Activated T-helper 17 cell treated with anti-CD3 and anti-CD28 coated beads, Interleukin-2, amount 50 U/mL, for 72 hours (primary cell): Measurements from ENCODE around the gene ARFGAP2. TPM values are rescaled to one million over a fixed set of nuclear protein-coding genes. Genes with fewer than 3 reads are reported as not detected.
"Not testable (repeated sequence)": the region's sequence is repeated elsewhere in the genome, so short reads cannot be mapped to it uniquely, and the experiment has no call there.

ENCODE experiments used
- ATAC-seq: fragments of 150-1000 bp; cut with Tn5 transposase; replicated peaks from 2 replicates; pipeline ENCODE4 v1.10.0; 2021; ENCODE audit warnings: mild to moderate bottlenecking, moderate library complexity
- H3K27ac Mint-ChIP-seq: one replicate; pipeline ENCODE4 v1.8.0; 2022; ENCODE audit warnings: mixed read lengths
- H3K27me3 Mint-ChIP-seq: one replicate; pipeline ENCODE4 v1.8.0; 2022; ENCODE audit warnings: mixed read lengths
- H3K36me3 Mint-ChIP-seq: one replicate; pipeline ENCODE4 v1.8.0; 2022; ENCODE audit warnings: low read depth, mild to moderate bottlenecking, mixed read lengths
- H3K4me1 Mint-ChIP-seq: one replicate; pipeline ENCODE4 v1.8.0; 2022; ENCODE audit warnings: mixed read lengths
- H3K4me3 Mint-ChIP-seq: one replicate; pipeline ENCODE4 v1.8.0; 2022; ENCODE audit warnings: mild to moderate bottlenecking, mixed read lengths
- H3K9me3 Mint-ChIP-seq: one replicate; pipeline ENCODE4 v1.8.0; 2022; ENCODE audit warnings: mixed read lengths
- total RNA-seq, 2 donors: library from RNA; stranded (reverse); gene quantifications; one replicate each; pipeline ENCODE4 v1.2.3, GENCODE V29; 2022

ARFGAP2 gene
- total RNA-seq, 2 donors from 2014 or later = 70.0 to 96.9 TPM

DNA sequence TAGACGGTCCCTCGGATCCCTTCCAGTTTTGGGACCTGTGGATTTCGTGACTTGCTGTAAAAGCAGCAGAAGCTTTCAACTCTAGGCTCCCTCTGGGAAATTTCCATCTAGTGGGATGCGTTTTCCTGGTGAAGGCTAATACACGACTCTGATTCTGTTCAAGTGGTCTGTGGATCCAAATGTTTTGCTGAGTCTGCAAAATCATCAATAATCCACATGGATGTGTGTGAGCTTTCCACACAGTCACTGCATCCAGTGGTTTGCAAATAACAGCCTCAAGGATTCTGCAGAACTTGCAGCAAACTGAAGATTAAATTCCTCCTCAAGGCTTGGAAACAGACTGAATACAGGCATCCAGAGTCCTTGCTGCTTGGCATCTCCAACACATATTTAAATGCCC is 25.9 kb upstream of the ARFGAP2 start:
- Mint-ChIP-seq H3K4me3 (no peak overlapping the region), H3K27ac (no peak overlapping the region), H3K36me3 (no peaks in the 10 kb centered on the region), H3K4me1 (no peaks in the 10 kb centered on the region), H3K27me3 (no peaks in the 10 kb centered on the region), H3K9me3 (no peaks in the 10 kb centered on the region)
- ATAC-seq = no peak

DNA sequence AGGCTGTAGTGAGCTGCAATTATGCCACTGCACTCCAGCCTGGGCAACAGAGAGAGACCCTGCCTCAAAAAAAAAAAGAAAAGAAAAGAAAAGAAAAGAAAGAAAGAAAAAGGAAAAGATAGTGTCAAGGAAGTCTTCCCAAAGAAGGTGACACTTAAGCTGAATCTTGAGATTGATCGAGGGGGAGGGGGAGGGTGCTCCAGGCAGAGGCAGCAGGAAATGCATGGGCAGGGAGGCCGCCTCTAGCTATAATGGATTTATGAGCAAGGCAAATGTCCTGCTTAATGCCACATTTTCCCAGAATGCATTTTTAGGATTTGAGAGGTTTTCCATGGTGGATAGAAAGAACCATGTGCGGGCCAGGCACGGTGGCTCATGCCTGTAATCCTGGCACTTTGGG is 24.3 kb upstream of the ARFGAP2 start:
- H3K4me1 Mint-ChIP-seq = no peaks in the 10 kb centered on the region
- H3K4me3 Mint-ChIP-seq = no peak overlapping the region
- H3K27me3 Mint-ChIP-seq = no peaks in the 10 kb centered on the region
- no peaks in the 10 kb centered on the region for H3K9me3 Mint-ChIP-seq
- no peak overlapping the region for H3K27ac Mint-ChIP-seq
- ATAC-seq = no peak
- no peaks in the 10 kb centered on the region for H3K36me3 Mint-ChIP-seq

DNA sequence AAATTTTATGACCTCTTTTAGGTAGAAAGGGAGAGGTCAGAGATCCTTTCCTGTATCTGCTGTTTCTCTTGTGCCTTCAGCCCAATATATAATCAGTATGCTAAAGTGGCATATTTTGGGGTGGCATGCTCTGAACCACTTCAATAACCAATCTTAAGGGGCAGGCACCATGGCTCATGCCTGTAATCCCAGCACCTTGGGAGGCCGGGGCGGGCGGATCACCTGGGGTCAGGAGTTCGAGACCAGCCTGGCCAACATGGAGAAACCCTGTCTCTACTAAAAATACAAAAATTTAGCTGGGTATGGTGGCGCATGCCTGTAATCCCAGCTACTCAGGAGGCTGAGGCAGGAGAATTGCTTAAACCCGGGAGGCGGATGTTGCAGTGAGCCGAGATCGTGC is 21.5 kb upstream of the ARFGAP2 start:
- H3K36me3 Mint-ChIP-seq, H3K4me1 Mint-ChIP-seq, H3K4me3 Mint-ChIP-seq, H3K27ac Mint-ChIP-seq, ATAC-seq, H3K9me3 Mint-ChIP-seq, H3K27me3 Mint-ChIP-seq: not testable (repeated sequence)

DNA sequence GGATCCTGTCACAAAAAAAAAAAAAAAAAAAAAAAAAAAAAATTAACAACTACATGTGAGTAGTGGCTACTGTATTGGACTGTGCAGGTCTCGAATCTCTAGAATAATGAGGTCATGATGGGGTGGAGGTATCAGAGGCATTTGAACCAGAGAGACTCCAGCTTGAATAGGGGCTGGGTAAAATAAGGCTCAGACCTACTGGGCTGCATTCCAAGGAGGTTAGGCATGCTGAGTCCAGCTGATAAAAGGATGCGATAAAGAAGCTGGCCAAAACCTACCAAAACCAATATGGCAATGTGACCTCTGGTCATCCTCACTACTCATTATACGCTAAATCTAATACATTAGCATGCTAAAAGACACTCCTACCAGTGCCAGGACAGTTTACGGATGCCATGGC is 15.4 kb upstream of the ARFGAP2 start:
- H3K27me3 Mint-ChIP-seq = no peaks in the 10 kb centered on the region
- no peak overlapping the region for H3K4me3 Mint-ChIP-seq
- H3K4me1 Mint-ChIP-seq = no peaks in the 10 kb centered on the region
- H3K36me3 Mint-ChIP-seq = no peaks in the 10 kb centered on the region
- H3K9me3 Mint-ChIP-seq = no peaks in the 10 kb centered on the region
- ATAC-seq = no peak
- no peak overlapping the region for H3K27ac Mint-ChIP-seq

DNA sequence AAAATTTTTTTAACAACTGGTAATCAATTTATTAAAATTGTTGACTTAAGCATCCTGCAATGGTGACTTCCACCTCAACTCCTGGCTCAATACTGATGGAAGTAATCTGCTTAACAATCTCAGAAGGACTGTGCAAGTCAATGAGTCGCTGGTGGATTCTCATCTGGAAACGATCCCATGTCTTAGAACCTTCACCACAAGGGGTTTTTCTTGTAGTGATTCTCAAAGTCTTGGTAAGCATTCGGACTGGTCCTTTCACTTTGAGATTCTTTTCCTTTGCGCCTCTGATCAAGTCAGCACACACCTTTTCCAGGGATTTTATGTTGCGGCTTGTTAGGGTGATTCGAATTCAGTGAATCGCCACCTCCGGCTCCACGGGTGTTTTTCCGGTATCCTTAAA is 14.5 kb upstream of the ARFGAP2 start:
- H3K9me3 Mint-ChIP-seq, H3K4me3 Mint-ChIP-seq, H3K27me3 Mint-ChIP-seq, H3K4me1 Mint-ChIP-seq, ATAC-seq, H3K36me3 Mint-ChIP-seq, H3K27ac Mint-ChIP-seq: not testable (repeated sequence)

DNA sequence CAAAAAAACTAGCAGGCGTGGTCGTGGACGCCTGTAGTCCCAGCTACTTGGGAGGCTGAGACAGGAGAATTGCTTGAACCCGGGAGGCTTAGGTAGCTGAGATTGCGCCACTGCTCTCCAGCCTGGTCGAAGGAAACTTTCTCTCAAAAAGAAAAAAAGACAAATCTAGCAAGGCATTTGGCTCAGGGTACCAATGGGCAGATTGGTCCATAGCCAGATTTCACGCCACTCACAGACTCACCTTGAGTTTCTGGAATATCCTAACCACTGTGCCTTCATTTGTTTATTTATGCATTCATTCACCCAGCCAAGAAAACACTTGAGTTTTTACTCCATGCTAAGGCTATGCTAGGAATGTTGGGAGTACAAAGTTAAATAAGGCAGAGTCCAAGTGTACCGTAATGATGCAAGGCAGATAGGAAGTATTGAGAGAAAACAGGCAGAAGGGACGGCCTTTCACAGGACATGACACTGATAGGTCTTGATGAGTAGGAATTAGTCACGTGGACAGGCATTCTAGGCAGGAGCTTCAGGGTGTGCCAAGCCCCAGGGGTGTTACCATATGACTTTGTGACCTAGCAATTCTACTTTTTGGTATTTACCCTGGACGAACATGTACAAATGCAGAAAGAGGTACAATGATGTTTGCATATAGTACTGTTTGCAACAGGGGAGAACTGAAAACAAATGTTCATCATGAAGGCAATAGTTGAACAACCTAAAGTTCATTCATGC is 12.6 kb upstream of the ARFGAP2 start:
- H3K27me3 Mint-ChIP-seq = peaks cover 1% of the 10 kb centered on the region
- H3K9me3 Mint-ChIP-seq = no peaks in the 10 kb centered on the region
- H3K36me3 Mint-ChIP-seq = no peaks in the 10 kb centered on the region
- ATAC-seq = no peak
- no peaks in the 10 kb centered on the region for H3K4me1 Mint-ChIP-seq
- no peak overlapping the region for H3K27ac Mint-ChIP-seq
- no peak overlapping the region for H3K4me3 Mint-ChIP-seq

DNA sequence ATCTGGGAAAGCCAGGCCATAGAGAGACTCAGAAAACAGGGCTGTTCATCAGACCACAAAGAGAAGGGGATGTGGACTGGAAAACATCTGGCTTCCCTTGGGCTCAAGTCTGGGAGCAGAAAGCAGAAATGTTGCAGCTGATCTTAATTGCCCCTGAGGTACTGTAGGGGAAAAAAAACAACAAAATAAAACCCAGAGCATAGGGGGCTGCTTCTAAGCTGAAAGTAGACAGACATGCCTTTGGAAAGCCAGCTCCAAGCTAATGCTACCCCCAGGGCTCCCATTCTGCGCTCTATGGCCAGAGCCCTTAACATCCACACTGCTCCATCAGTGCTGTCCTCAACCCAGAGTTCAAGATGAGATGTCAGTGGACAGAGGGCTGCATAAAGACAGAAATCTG is 11.6 kb upstream of the ARFGAP2 start:
- Mint-ChIP-seq H3K4me3 (no peak overlapping the region), H3K9me3 (no peaks in the 10 kb centered on the region), H3K27ac (no peak overlapping the region), H3K4me1 (no peaks in the 10 kb centered on the region), H3K36me3 (no peaks in the 10 kb centered on the region), H3K27me3 (peaks cover 6% of the 10 kb centered on the region)
- ATAC-seq = no peak

DNA sequence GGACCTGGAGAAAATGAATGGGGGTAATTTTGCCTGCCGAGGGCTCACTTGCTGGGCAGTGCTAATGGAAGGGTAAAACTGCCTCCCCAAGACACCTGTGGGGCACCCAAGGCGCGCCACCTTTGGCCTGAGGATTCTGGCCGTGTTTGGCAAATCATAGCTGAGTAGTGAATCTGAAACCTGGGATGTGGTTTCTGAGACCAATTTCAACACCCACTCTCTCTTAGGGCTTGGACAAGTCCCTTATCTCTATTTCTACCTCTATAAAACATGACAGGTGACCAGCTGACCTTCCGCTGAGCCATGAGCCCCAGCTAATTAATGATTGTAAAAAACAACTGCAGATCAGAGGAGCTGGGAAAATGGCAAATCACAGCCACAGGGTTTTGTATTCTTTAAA is 11.0 kb upstream of the ARFGAP2 start:
- no peaks in the 10 kb centered on the region for H3K9me3 Mint-ChIP-seq
- peaks cover 6% of the 10 kb centered on the region for H3K27me3 Mint-ChIP-seq
- H3K36me3 Mint-ChIP-seq = no peaks in the 10 kb centered on the region
- H3K4me3 Mint-ChIP-seq = peak overlapping the region; percentile 71
- H3K4me1 Mint-ChIP-seq = no peaks in the 10 kb centered on the region
- no peak for ATAC-seq
- no peak overlapping the region for H3K27ac Mint-ChIP-seq

DNA sequence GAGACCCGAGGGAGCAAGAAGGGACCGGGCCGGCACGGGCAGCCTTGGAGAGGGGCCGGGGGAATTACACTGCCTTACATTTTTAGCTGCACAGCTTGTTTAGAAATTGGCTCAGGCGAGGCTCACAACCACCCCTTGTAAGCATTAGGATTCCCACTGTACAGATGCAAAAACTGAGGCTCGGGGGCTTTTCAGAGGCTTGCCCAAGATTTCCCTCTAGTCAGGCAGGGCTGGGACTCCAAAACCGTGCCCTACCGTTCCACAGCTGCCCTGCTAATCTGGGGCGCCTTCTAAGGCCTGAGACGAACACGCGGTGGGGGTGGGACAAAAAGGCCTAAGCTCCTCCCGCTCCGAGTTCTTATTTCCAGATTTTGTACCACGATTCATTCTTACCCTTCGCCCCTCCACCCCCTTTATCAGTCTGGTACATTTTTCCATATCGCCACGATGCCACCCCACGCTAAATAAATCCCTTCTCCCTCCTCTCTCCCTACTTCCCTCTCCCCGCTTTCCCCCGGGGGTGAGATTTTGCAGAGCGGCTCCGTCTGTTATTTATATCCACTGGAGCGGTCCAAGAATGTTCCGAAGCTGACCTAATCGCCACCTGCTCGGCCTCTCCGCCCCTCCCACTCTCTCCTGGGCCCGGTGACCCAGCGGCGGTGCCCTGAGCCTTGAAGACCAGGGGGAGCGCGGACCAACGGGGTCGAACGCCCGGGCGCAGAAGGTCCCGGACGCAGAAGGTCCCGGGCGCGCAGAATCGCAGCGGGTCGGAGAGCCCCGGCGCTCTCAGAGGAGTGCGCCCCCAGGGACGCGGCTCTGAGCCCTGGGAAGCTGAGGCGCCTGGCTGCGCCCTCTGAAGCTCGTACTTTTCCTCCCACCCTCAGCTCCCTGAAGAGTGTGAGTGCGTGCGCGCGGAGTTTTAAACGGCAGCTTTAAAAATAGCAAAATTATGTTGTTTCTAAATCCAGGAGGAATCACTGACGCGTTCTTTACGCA is 10.3 kb upstream of the ARFGAP2 start:
- Mint-ChIP-seq H3K9me3 (no peaks in the 10 kb centered on the region), H3K27ac (no peak overlapping the region), H3K4me1 (no peaks in the 10 kb centered on the region), H3K36me3 (no peaks in the 10 kb centered on the region), H3K27me3 (peaks cover 6% of the 10 kb centered on the region), H3K4me3 (peak overlapping the region; percentile 71)
- ATAC-seq = peak; percentile 54

DNA sequence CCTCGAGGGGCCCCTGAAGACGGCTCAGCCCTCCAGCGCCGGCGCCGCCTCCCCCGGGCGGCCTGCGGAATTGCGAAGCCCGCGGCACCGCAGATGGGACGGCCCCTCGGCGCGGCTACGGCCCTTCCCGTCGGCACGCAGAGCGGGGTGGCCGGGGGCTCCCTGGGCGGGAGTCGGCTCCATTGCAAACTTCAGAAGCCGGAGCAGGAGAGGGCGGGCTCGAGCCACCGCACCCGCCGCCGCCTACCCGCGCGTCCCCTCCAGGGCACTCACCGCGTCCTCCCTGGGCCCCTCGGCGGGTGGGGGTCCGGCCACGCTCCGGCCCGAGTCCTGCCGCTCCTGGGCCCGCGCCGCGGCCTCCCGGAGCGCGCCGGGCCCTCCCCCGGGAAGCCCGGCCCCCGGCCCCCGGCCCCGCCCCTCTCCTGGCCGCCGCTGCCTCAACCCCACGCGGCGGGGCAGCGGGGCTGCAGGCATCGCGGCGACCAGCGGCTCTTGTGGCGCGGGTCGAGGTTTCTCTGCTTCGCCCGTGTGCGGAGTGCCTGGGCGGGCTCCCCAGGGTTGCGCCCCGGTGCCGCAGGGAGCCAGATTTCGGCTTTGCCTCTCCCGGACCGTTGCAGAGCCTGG is 9.5 kb upstream of the ARFGAP2 start, which contains the start of gene PACSIN3:
Gene PACSIN3, minus strand, starts transcription at position 359 of the 624 bp plus-strand sequence. CDS start 3,707 bp downstream, outside the sequence.
- H3K27me3 Mint-ChIP-seq = peaks cover 6% of the 10 kb centered on the region
- peak; percentile 87 for ATAC-seq
- H3K4me3 Mint-ChIP-seq = peak within 1 kb of the TSS; percentile 71
- no peak within 1 kb of the TSS for H3K27ac Mint-ChIP-seq
- H3K36me3 Mint-ChIP-seq = no peaks in the 10 kb centered on the region
- no peaks in the 10 kb centered on the region for H3K4me1 Mint-ChIP-seq
- H3K9me3 Mint-ChIP-seq = no peaks in the 10 kb centered on the region

DNA sequence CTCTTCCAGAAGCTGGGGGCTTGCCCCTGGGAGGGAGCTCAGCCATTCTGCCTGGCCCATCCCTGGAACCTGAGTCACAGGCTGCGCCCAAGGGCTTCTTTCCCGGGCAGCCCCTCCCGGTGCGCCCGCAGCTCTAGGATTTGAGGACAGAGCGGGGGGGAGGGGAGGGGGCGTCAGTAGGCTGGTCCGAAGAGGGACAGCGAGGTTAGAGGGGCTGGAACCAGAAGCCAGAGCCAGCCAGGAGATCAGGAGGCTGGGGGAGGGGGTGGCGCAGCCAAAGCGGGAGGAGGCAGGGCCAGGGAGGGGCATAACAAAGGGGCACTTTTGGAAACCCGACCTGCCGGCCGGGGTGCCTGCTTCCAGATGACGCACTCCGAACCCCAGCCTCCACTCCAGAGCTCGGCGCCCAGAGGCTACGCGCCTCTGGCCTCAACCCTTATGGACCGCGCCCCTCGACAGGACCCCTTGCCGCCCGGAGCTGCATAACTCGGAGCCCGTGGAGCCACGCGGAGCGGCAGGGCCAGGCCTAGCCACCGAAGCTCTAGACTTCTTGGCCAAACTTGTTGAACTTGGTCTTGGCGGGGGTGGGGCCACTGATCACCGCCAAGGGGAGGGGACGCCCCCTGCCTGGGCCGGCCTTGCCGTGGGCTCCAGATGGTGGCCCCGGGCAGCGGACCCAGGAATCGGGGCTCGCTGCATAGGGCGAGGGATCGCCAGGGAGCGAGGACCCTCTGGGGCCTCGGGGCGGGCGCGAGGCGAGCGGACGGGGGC is 8.8 kb upstream of the ARFGAP2 start:
- Mint-ChIP-seq H3K9me3 (no peaks in the 10 kb centered on the region), H3K27me3 (peaks cover 6% of the 10 kb centered on the region), H3K4me1 (no peaks in the 10 kb centered on the region), H3K27ac (no peak overlapping the region), H3K4me3 (peak overlapping the region; percentile 31), H3K36me3 (no peaks in the 10 kb centered on the region)
- ATAC-seq = peak; percentile 21

DNA sequence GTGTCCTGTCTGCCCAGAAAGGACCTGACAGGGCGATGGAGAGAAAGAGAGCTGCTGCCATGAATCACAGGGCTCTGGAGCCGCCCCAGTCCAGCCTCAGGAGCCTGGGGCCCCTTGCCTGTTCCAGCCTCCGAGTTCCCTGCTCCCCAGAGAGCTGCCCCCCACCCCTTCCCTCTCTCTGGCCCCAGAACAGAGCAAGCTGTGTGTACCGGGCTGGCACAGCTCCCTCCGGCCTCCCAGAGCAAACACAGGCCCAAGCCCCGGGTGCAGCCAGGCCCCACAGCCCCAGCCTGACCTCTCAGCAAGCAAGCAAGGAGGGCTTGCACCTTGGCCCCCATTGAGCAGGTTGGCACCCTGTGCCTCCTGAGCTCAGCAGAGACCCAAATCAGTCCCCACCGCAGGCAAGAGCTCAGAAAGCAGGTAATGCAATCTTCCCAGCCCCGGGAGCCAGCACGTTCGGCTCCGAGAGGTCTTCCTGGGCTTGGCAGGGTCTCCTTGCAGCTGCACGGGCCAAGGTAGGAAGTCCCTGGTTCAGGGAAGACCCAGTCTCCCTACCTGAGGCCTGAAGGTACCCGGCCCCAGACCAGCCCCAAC is 8.1 kb upstream of the ARFGAP2 start:
- Mint-ChIP-seq H3K9me3 (no peaks in the 10 kb centered on the region), H3K27ac (no peak overlapping the region), H3K4me3 (peak overlapping the region; percentile 16), H3K4me1 (no peaks in the 10 kb centered on the region), H3K27me3 (peaks cover 6% of the 10 kb centered on the region), H3K36me3 (no peaks in the 10 kb centered on the region)
- ATAC-seq = no peak

DNA sequence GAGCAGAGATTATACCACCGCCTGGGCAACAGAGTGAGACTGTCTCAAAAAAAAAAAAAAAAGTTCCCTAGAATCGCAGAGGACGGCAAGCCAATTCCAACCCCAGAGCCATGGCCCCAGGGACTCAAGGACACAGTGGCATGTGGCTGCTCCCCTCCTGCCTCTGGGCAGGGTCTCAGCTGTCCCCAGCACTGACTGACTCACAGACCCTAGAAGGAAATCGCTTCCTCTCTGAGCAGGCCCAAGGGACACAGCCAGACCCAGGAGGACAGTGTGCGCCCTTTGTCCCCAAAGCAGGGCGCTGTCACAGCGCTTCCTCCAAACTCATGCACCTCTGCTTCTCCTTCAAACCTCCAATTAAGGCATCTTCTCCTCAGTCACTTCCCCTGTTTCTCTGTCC is 7.3 kb upstream of the ARFGAP2 start:
- Mint-ChIP-seq H3K27me3 (peaks cover 6% of the 10 kb centered on the region), H3K4me3 (no peak overlapping the region), H3K36me3 (no peaks in the 10 kb centered on the region), H3K9me3 (no peaks in the 10 kb centered on the region), H3K27ac (no peak overlapping the region), H3K4me1 (no peaks in the 10 kb centered on the region)
- ATAC-seq = no peak
